K562 (cell line): ENCODE results near the gene CNNM4. TPM values are rescaled to one million over a fixed set of nuclear protein-coding genes. Genes with fewer than 3 reads are reported as not detected.

Source experiments
- CHD7 ChIP-seq: fragments of 200-600 bp; sonication (generic); IDR thresholded peaks from one replicate; pipeline ENCODE4 v1.6.1; 2012; ENCODE audit warnings: mild to moderate bottlenecking, low read depth, low read length, inconsistent platforms
- polyA plus RNA-seq, 8 experiments: library from polyadenylated mRNA; depleted of rRNA in 4 of 8; stranded (reverse) in 5 of 8; unstranded in 3 of 8; fragments of >200 nt; fragmentation: Nextera tagmentation in 2 of 8; fragmentation: Illumina TruSeq in 1 of 8; extraction: Ambion mirVana in 2 of 8; extraction: Trizol in 1 of 8; gene quantifications; 2 replicates each; pipeline versions ENCODE4 v1.2.1 to v1.2.3, GENCODE V29; 2011 to 2014; ENCODE audit warnings: inconsistent platforms in 1 of 8, missing spikeins in 1 of 8
- total RNA-seq, 7 experiments: library from RNA; depleted of rRNA in 6 of 7; stranded (reverse); fragments of >200 nt in 6 of 7; fragmentation: Illumina TruSeq in 2 of 7; extraction: Trizol in 2 of 7; gene quantifications; 2 replicates each; pipeline versions ENCODE4 v1.2.1 to v1.2.3, GENCODE V29; 2011 to 2021; ENCODE audit warnings: low replicate concordance in 1 of 7

The CNNM4 gene
- total and polyA plus RNA-seq, 9 of the 15 experiments (the other 6 are each of a cell fraction or from before 2014, with no cell fraction given), result 0.96 to 6.3 (median 2.8) TPM

- TF ChIP-seq CHD7, result no peak
Measured at GRCh38 chr2:96828874-96829273, 68.2 kb downstream of the CNNM4 start (continued).
